Coronary artery (tissue), 2 donors: Measurements from ENCODE around the gene MAU2.
A peak's percentile ranks its signal among the peaks of the same experiment; 100 is the strongest.

Experiments used
- DNase-seq: peaks from one replicate; pipeline ENCODE4 v3.0.0-alpha.2; 2017; ENCODE audit warnings: low spot score
- H3K27ac ChIP-seq, 2 donors: fragments of 200-600 bp; sonication (generic); one replicate each; pipeline ENCODE4 v1.5.1; 2016 to 2019
- H3K4me3 ChIP-seq: fragments of 200-600 bp; sonication (generic); 2 replicates; pipeline ENCODE4 v1.5.1; 2016; ENCODE audit warnings: mild to moderate bottlenecking, moderate library complexity
- CTCF ChIP-seq: fragments of 200-600 bp; sonication (generic); IDR thresholded peaks from one replicate; pipeline ENCODE4 v1.5.1; 2019; ENCODE audit warnings: antibody characterized with exemption

MAU2 gene

GRCh38 chr19:19337120-19337519 lies 16.5 kb downstream of the MAU2 start:
- Histone ChIP-seq H3K4me3 (no peak overlapping the region), H3K27ac (no peak overlapping the region)
- no peak for TF ChIP-seq CTCF
- DNase-seq: no peak

GRCh38 chr19:19338082-19338481 lies 17.5 kb downstream of the MAU2 start:
- H3K27ac ChIP-seq: no peak overlapping the region
- DNase-seq: no peak
- TF ChIP-seq CTCF: no peak
- no peak overlapping the region for H3K4me3 ChIP-seq

GRCh38 chr19:19341026-19341425 lies 20.4 kb downstream of the MAU2 start:
- H3K4me3 ChIP-seq: no peak overlapping the region
- no peak for DNase-seq
- no peak overlapping the region for H3K27ac ChIP-seq
- TF ChIP-seq CTCF: no peak

GRCh38 chr19:19342086-19343015 lies 21.7 kb downstream of the MAU2 start:
- DNase-seq: no peak
- Histone ChIP-seq H3K27ac (no peak overlapping the region), H3K4me3 (no peak overlapping the region)
- TF ChIP-seq CTCF: peak; percentile 81

GRCh38 chr19:19343016-19343362 lies 22.4 kb downstream of the MAU2 start:
- Histone ChIP-seq H3K4me3 (no peak overlapping the region), H3K27ac (no peak overlapping the region)
- TF ChIP-seq CTCF: no peak
- no peak for DNase-seq

GRCh38 chr19:19343762-19344161 lies 23.1 kb downstream of the MAU2 start:
- no peak for DNase-seq
- no peak for TF ChIP-seq CTCF
- Histone ChIP-seq H3K4me3 (no peak overlapping the region), H3K27ac (no peak overlapping the region)

- H3K27ac ChIP-seq: no peak overlapping the region
- H3K4me3 ChIP-seq: no peak overlapping the region
- no peak for TF ChIP-seq CTCF
- no peak for DNase-seq
Observed at GRCh38 chr19:19345232-19345631, 24.6 kb downstream of the MAU2 start.
